ENCODE results near the gene CATSPERD.

CATSPERD gene

GRCh38 chr19:5809053-5809452 lies 88.6 kb downstream of the CATSPERD start:
- no peak for DNase-seq

GRCh38 chr19:5809469-5809868 lies 89.0 kb downstream of the CATSPERD start:
- DNase-seq, result no peak

- DNase-seq, result no peak
Measured at GRCh38 chr19:5811117-5811516, 90.7 kb downstream of the CATSPERD start.

GRCh38 chr19:5814123-5814851 lies 93.8 kb downstream of the CATSPERD start:
- DNase-seq, result no peak

GRCh38 chr19:5814852-5815246 lies 94.4 kb downstream of the CATSPERD start:
- DNase-seq, result no peak

- no peak for DNase-seq
Measured at GRCh38 chr19:5817218-5817617, 96.8 kb downstream of the CATSPERD start.

- DNase-seq, result no peak
Measured at GRCh38 chr19:5818594-5818993, 98.2 kb downstream of the CATSPERD start.

- DNase-seq, result no peak
Measured at GRCh38 chr19:5820785-5821184, 100.3 kb downstream of the CATSPERD start.

GRCh38 chr19:5821521-5822180 lies 101.2 kb downstream of the CATSPERD start:
- no peak for DNase-seq

- no peak for DNase-seq
Measured at GRCh38 chr19:5822181-5822844, 101.9 kb downstream of the CATSPERD start.

GRCh38 chr19:5823579-5824281 lies 103.3 kb downstream of the CATSPERD start:
- no peak for DNase-seq

GRCh38 chr19:5824751-5825150 lies 104.3 kb downstream of the CATSPERD start:
- no peak for DNase-seq

- DNase-seq, result no peak
Measured at GRCh38 chr19:5825178-5825577, 104.7 kb downstream of the CATSPERD start.

- DNase-seq, result peak; percentile 31 to 58 (median 41)
Measured at GRCh38 chr19:5826531-5827341, 106.3 kb downstream of the CATSPERD start.

- DNase-seq, result no peak
Measured at GRCh38 chr19:5827342-5827890, 107.0 kb downstream of the CATSPERD start.

GRCh38 chr19:5827891-5828660 lies 107.6 kb downstream of the CATSPERD start:
- peak; percentile 95 for DNase-seq
